ENCODE results near the gene CHTF18. TPM values are rescaled to one million over a fixed set of nuclear protein-coding genes. Genes with fewer than 3 reads are reported as not detected.
A peak's percentile ranks its signal among the peaks of the same experiment; 100 is the strongest.

Gene CHTF18
- total and polyA plus RNA-seq, 8 donors, result 18.8 to 35.5 (median 24.4) TPM

- no peaks in the 10 kb centered on the region for H3K36me3 ChIP-seq
- no peak for ATAC-seq
- peaks cover 0 to 39% of the 10 kb centered on the region in 2 donors for H3K27me3 ChIP-seq
- no peak for DNase-seq
- H3K4me1 ChIP-seq, result no peaks in the 10 kb centered on the region
- intact Hi-C loops (cut with DNase I), result no loop called here
- no peak for TF ChIP-seq CTCF (IDR thresholded peaks at IDR 0.05)
- H3K27ac ChIP-seq, result no peak overlapping the region
- no peaks in the 10 kb centered on the region for H3K9me3 ChIP-seq
- H3K4me3 ChIP-seq, result no peak overlapping the region
Observed at GRCh38 chr16:767743-768235, 20.6 kb upstream of the CHTF18 start.

- ATAC-seq, result peak; percentile 11
- H3K4me1 ChIP-seq, result no peaks in the 10 kb centered on the region
- intact Hi-C loops (cut with DNase I), result no loop called here
Observed at GRCh38 chr16:768428-768827, 20.0 kb upstream of the CHTF18 start.

GRCh38 chr16:769184-769784 lies 19.1 kb upstream of the CHTF18 start:
- TF ChIP-seq CTCF (IDR thresholded peaks at IDR 0.05), result no peak
- Histone ChIP-seq H3K36me3 (no peaks in the 10 kb centered on the region), H3K4me1 (no peaks in the 10 kb centered on the region), H3K27ac (no peak overlapping the region), H3K4me3 (no peak overlapping the region), H3K9me3 (no peaks in the 10 kb centered on the region), H3K27me3 (peaks cover 0 to 37% of the 10 kb centered on the region in 2 donors)
- intact Hi-C loops (cut with DNase I), result no loop called here
- no peak for DNase-seq
- peak; percentile 7 for ATAC-seq

More at GRCh38 chr16:768428-768827, 20.0 kb upstream of the CHTF18 start:
- Histone ChIP-seq H3K27ac (no peak overlapping the region), H3K36me3 (no peaks in the 10 kb centered on the region), H3K27me3 (peaks cover 0 to 35% of the 10 kb centered on the region in 2 donors), H3K4me3 (no peak overlapping the region), H3K9me3 (no peaks in the 10 kb centered on the region)
- no peak for TF ChIP-seq CTCF (IDR thresholded peaks at IDR 0.05)
- DNase-seq, result no peak

GRCh38 chr16:769934-770333 lies 18.5 kb upstream of the CHTF18 start:
- no peak for TF ChIP-seq CTCF (IDR thresholded peaks at IDR 0.05)
- no peak overlapping the region for H3K4me3 ChIP-seq
- H3K27me3 ChIP-seq, result peaks cover 0 to 37% of the 10 kb centered on the region in 2 donors
- intact Hi-C loops (cut with DNase I), result no loop called here
- ATAC-seq (no peak), DNase-seq (no peak)
- no peaks in the 10 kb centered on the region for H3K9me3 ChIP-seq
- H3K36me3 ChIP-seq, result no peaks in the 10 kb centered on the region
- no peak overlapping the region for H3K27ac ChIP-seq
- H3K4me1 ChIP-seq, result no peaks in the 10 kb centered on the region

- Histone ChIP-seq H3K4me1 (no peaks in the 10 kb centered on the region), H3K9me3 (no peaks in the 10 kb centered on the region), H3K4me3 (no peak overlapping the region), H3K27ac (no peak overlapping the region), H3K36me3 (no peaks in the 10 kb centered on the region), H3K27me3 (peaks cover 0 to 37% of the 10 kb centered on the region in 2 donors)
- intact Hi-C loops (cut with DNase I), result no loop called here
- no peak for ATAC-seq
- DNase-seq, result no peak
- TF ChIP-seq CTCF (IDR thresholded peaks at IDR 0.05), result no peak
Observed at GRCh38 chr16:770411-770810, 18.0 kb upstream of the CHTF18 start.
